Measurements from ENCODE around the gene VPS26A. TPM values are rescaled to one million over a fixed set of nuclear protein-coding genes. Genes with fewer than 3 reads are reported as not detected.

VPS26A gene
- total RNA-seq, 2 donors from 2014 or later = 41.2 to 46.5 TPM

DNA sequence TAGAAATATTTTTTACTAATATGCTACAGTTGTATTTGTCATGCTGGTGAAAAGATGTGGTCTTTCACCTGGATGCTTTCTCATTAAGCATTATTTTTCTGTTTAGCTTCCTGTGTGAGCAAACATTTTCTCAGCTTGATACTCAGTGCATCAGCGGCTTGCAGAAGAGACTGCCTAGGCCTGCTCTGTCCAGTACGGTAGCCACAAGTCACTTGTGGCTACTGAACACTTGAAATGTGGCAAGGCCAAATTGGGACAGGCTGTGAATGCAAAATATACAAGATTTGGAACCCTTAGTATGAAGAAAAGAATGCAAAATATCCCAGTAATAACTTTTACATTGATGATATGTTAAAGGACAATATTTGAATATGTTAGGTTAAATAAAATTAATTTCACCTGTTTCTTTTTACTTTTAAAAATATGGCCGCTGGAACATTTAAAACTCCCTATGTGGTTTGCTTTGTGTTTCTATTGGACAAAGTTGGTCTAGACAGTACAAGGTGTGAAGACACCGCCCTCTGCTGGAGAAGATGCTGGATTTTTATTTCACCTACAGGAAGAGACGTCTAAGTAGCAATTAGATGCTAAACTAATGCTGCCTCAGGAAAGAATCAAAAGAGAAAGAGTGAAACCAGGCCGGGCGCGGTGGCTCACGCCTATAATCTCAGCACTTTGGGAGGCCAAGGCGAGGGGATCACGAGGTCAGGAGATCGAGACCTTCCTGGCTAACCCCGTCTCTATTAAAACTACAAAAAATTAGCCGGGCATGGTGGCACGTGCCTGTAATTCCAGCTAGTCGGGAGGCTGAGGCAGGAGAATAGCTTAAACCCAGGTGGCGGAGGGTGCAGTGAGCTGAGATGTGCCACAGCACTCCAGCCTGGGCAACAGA, 30.8 kb upstream of the VPS26A start:
- Mint-ChIP-seq H3K9me3 (no peaks in the 10 kb centered on the region), H3K4me3 (no peak overlapping the region), H3K4me1 (no peaks in the 10 kb centered on the region), H3K27ac (no peak overlapping the region), H3K36me3 (ENCODE audit: low read depth) (no peaks in the 10 kb centered on the region), H3K27me3 (ENCODE audit: insufficient read depth) (no peaks in the 10 kb centered on the region)
- no peaks in the 10 kb centered on the region for H3K27me3 ChIP-seq (ENCODE audit: control insufficient read depth, insufficient read depth, low read length, poor library complexity, severe bottlenecking)
- peak; percentile 76 for TF ChIP-seq CTCF (conservative IDR thresholded peaks at IDR 0.05)
- no peak overlapping the region for H3K9ac ChIP-seq (ENCODE audit: extremely low read depth, low read length, poor library complexity, severe bottlenecking)
- H3K27ac ChIP-seq (ENCODE audit: low read depth, low read length) = no peak overlapping the region
- 60 to 71% methylated on average over 14 to 17 of the region's 17 CpGs for WGBS, 2 experiments (ENCODE audit: insufficient coverage in 1 of 2, insufficient read length in 1 of 2)
- H3K9me3 ChIP-seq (ENCODE audit: control insufficient read depth, low read length) = no peaks in the 10 kb centered on the region
- no peak overlapping the region for H3K4me3 ChIP-seq (ENCODE audit: low read length)
- no peaks in the 10 kb centered on the region for H3K36me3 ChIP-seq (ENCODE audit: control insufficient read depth, insufficient read depth, low read length)
- no peaks in the 10 kb centered on the region for H3K4me1 ChIP-seq (ENCODE audit: control insufficient read depth, insufficient read depth, low read length)
- DNase-seq = peak; percentile 81

GRCh38 chr10:69093933-69094332, 30.0 kb upstream of the VPS26A start:
- H3K27ac ChIP-seq (ENCODE audit: low read depth, low read length) = no peak overlapping the region
- 90 to 100% methylated on average over 1 of the region's 1 CpG for whole genome bisulfite sequencing, 2 experiments (ENCODE audit: insufficient coverage in 1 of 2, insufficient read length in 1 of 2)
- no peak overlapping the region for H3K27ac Mint-ChIP-seq
- no peak for DNase-seq
- H3K4me3 Mint-ChIP-seq = no peak overlapping the region
- H3K27me3 Mint-ChIP-seq (ENCODE audit: insufficient read depth) = no peaks in the 10 kb centered on the region
- H3K4me3 ChIP-seq (ENCODE audit: low read length) = no peak overlapping the region
- H3K9me3 Mint-ChIP-seq = no peaks in the 10 kb centered on the region
- TF ChIP-seq CTCF (conservative IDR thresholded peaks at IDR 0.05) = no peak
- no peaks in the 10 kb centered on the region for H3K27me3 ChIP-seq (ENCODE audit: control insufficient read depth, insufficient read depth, low read length, poor library complexity, severe bottlenecking)
- no peaks in the 10 kb centered on the region for H3K36me3 ChIP-seq (ENCODE audit: control insufficient read depth, insufficient read depth, low read length)
- H3K4me1 Mint-ChIP-seq = no peaks in the 10 kb centered on the region
- H3K36me3 Mint-ChIP-seq (ENCODE audit: low read depth) = no peaks in the 10 kb centered on the region
- no peak overlapping the region for H3K9ac ChIP-seq (ENCODE audit: extremely low read depth, low read length, poor library complexity, severe bottlenecking)
- no peaks in the 10 kb centered on the region for H3K4me1 ChIP-seq (ENCODE audit: control insufficient read depth, insufficient read depth, low read length)
- H3K9me3 ChIP-seq (ENCODE audit: control insufficient read depth, low read length) = no peaks in the 10 kb centered on the region

DNA sequence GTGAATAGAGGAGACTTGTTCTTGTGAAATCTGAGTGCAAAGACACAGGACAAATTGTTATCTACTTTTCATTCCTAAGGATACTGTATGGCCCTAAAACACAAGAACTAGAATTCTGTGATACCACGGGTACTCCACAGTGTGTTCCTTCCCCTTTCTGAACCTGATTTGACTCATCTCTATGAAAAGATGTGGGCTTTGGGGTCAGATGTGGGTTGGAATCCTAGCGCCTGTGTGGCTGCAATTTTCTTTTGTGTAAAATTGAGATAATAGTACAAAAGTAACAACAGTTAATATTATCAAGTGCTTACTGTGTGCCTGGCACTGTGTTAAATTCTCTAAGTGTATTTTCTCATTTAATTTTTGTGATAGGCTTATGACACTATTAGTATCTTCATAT, 27.9 kb upstream of the VPS26A start:
- H3K4me3 Mint-ChIP-seq = no peak overlapping the region
- no peak overlapping the region for H3K27ac ChIP-seq (ENCODE audit: low read depth, low read length)

More for the DNA sequence above, 27.9 kb upstream of the VPS26A start:
- H3K4me3 ChIP-seq (ENCODE audit: low read length) = no peak overlapping the region
- peaks cover 4% of the 10 kb centered on the region for H3K4me1 Mint-ChIP-seq
- no peaks in the 10 kb centered on the region for H3K4me1 ChIP-seq (ENCODE audit: control insufficient read depth, insufficient read depth, low read length)
- no peak for TF ChIP-seq CTCF (conservative IDR thresholded peaks at IDR 0.05)
- H3K9me3 Mint-ChIP-seq = no peaks in the 10 kb centered on the region
- DNase-seq = no peak
- H3K36me3 Mint-ChIP-seq (ENCODE audit: low read depth) = no peaks in the 10 kb centered on the region
- no peaks in the 10 kb centered on the region for H3K27me3 Mint-ChIP-seq (ENCODE audit: insufficient read depth)
- H3K9me3 ChIP-seq (ENCODE audit: control insufficient read depth, low read length) = no peaks in the 10 kb centered on the region
- WGBS, 2 experiments (ENCODE audit: insufficient coverage in 1 of 2, insufficient read length in 1 of 2) = 74% methylated on average over 2 of the region's 2 CpGs; no CpG with 5 or more reads in 1 of the 2 experiments
- no peak overlapping the region for H3K27ac Mint-ChIP-seq
- H3K36me3 ChIP-seq (ENCODE audit: control insufficient read depth, insufficient read depth, low read length) = no peaks in the 10 kb centered on the region
- no peak overlapping the region for H3K9ac ChIP-seq (ENCODE audit: extremely low read depth, low read length, poor library complexity, severe bottlenecking)
- H3K27me3 ChIP-seq (ENCODE audit: control insufficient read depth, insufficient read depth, low read length, poor library complexity, severe bottlenecking) = no peaks in the 10 kb centered on the region
